Ishikawa (cell line): ENCODE results near the gene SLC43A1.

Source experiments
- CEBPB ChIP-seq: IDR thresholded peaks from 2 replicates; pipeline ENCODE4 v1.6.1; 2012
- CREB1 ChIP-seq: IDR thresholded peaks from 2 replicates; pipeline ENCODE4 v1.6.1; 2012; ENCODE audit warnings: low read depth
- EGR1 ChIP-seq: IDR thresholded peaks from 2 replicates; pipeline ENCODE4 v1.6.1; 2012
- EP300 ChIP-seq: IDR thresholded peaks from 2 replicates; pipeline ENCODE4 v1.6.1; 2012; ENCODE audit warnings: borderline replicate concordance
- FOXM1 ChIP-seq: IDR thresholded peaks from 2 replicates; pipeline ENCODE4 v1.6.1; 2012; ENCODE audit warnings: low read depth, borderline replicate concordance
- MAX ChIP-seq: IDR thresholded peaks from 2 replicates; pipeline ENCODE4 v1.6.1; 2012
- NFIC ChIP-seq: IDR thresholded peaks from 2 replicates; pipeline ENCODE4 v1.6.1; 2012
- RAD21 ChIP-seq: IDR thresholded peaks from 2 replicates; pipeline ENCODE4 v1.6.1; 2012; ENCODE audit warnings: low read depth
- REST ChIP-seq: IDR thresholded peaks from 2 replicates; pipeline ENCODE4 v1.6.1; 2012; ENCODE audit warnings: low read depth, mild to moderate bottlenecking
- TAF1 ChIP-seq: IDR thresholded peaks from 2 replicates; pipeline ENCODE4 v1.6.1; 2012; ENCODE audit warnings: low read depth, mild to moderate bottlenecking
- TCF12 ChIP-seq: IDR thresholded peaks from 2 replicates; pipeline ENCODE4 v1.6.1; 2012; ENCODE audit warnings: low read depth
- TEAD4 ChIP-seq: IDR thresholded peaks from 2 replicates; pipeline ENCODE4 v1.6.1; 2012
- USF1 ChIP-seq: IDR thresholded peaks from 2 replicates; pipeline ENCODE4 v1.6.1; 2012
- YY1 ChIP-seq: IDR thresholded peaks from 2 replicates; pipeline ENCODE4 v1.6.1; 2012; ENCODE audit warnings: low read depth
- ZBTB7A ChIP-seq: IDR thresholded peaks from 2 replicates; pipeline ENCODE4 v1.6.1; 2012; ENCODE audit warnings: low read depth

SLC43A1 gene

GRCh38 chr11:57487920-57488659, 27.4 kb downstream of the SLC43A1 start:
- TF ChIP-seq ZBTB7A = no peak
- TF ChIP-seq RAD21 = no peak
- no peak for TF ChIP-seq MAX
- no peak for TF ChIP-seq TEAD4
- no peak for TF ChIP-seq CEBPB
- no peak for TF ChIP-seq TCF12
- TF ChIP-seq TAF1 = no peak
- TF ChIP-seq CREB1 = no peak
- no peak for TF ChIP-seq EGR1
- no peak for TF ChIP-seq USF1
- no peak for TF ChIP-seq YY1
- no peak for TF ChIP-seq FOXM1
- no peak for TF ChIP-seq NFIC
- TF ChIP-seq REST = no peak
- TF ChIP-seq EP300 = no peak

GRCh38 chr11:57487021-57487778, 28.3 kb downstream of the SLC43A1 start:
- no peak for TF ChIP-seq TCF12
- TF ChIP-seq YY1 = no peak
- no peak for TF ChIP-seq RAD21
- no peak for TF ChIP-seq CEBPB
- no peak for TF ChIP-seq USF1
- no peak for TF ChIP-seq CREB1
- TF ChIP-seq FOXM1 = no peak
- no peak for TF ChIP-seq REST
- TF ChIP-seq EP300 = no peak
- no peak for TF ChIP-seq TEAD4
- no peak for TF ChIP-seq MAX
- TF ChIP-seq ZBTB7A = no peak
- no peak for TF ChIP-seq NFIC
- no peak for TF ChIP-seq EGR1
- no peak for TF ChIP-seq TAF1

- TF ChIP-seq MAX (no peak), RAD21 (no peak), ZBTB7A (no peak), USF1 (no peak), TAF1 (no peak), NFIC (no peak)
These were observed 30.1 kb downstream of the SLC43A1 start for GRCh38 chr11:57485217-57485990.

- no peak for TF ChIP-seq CEBPB
- TF ChIP-seq REST = no peak
- no peak for TF ChIP-seq EGR1
- no peak for TF ChIP-seq EP300
- no peak for TF ChIP-seq ZBTB7A
- TF ChIP-seq TEAD4 = no peak
- no peak for TF ChIP-seq USF1
- no peak for TF ChIP-seq TCF12
- no peak for TF ChIP-seq YY1
- no peak for TF ChIP-seq MAX
- TF ChIP-seq FOXM1 = no peak
- TF ChIP-seq NFIC = no peak
- no peak for TF ChIP-seq CREB1
- TF ChIP-seq RAD21 = no peak
- TF ChIP-seq TAF1 = no peak
These were observed 31.3 kb downstream of the SLC43A1 start for GRCh38 chr11:57484141-57484710.
